GM12878 (cell line): ENCODE data around the gene DLG2. TPM values are rescaled to one million over a fixed set of nuclear protein-coding genes. Genes with fewer than 3 reads are reported as not detected.

Source experiments
- ATAC-seq: fragments of 200-7000 bp; cut with Tn5 transposase; 3 replicates; pipeline ENCODE4 v1.9.1; 2020; ENCODE audit warnings: mild to moderate bottlenecking, moderate library complexity
- BruUV-seq: library from RNA; stranded (reverse); fragments of 400-500 nt; replicated peaks from 2 replicates; lab custom pipeline; 2021; lab: Mats Ljungman, UMichigan
- CTCF ChIA-PET: fragments of 300-600 bp; sonication (Branson Sonifier 250); formaldehyde crosslinking; extraction: SDS; loops from one replicate; lab custom pipeline; 2021; ENCODE audit warnings: inconsistent platforms; lab: Yijun Ruan, JAX
- POLR2A ChIA-PET: fragments of 350-600 bp; formaldehyde crosslinking; extraction: SDS; loops from one replicate; lab custom pipeline; 2021; ENCODE audit warnings: inconsistent platforms; lab: Charles Lee
- RAD21 ChIA-PET: fragments of 300-600 bp; sonication (Branson Sonifier 250); formaldehyde crosslinking; loops from one replicate; lab custom pipeline; 2023; ENCODE audit warnings: antibody characterized with exemption; ENCODE audit not compliant: unreplicated experiment; lab: Charles Lee
- SMC1A ChIA-PET: fragments of 300-600 bp; sonication (Branson Sonifier 250); formaldehyde crosslinking; loops from one replicate; lab custom pipeline; 2023; ENCODE audit not compliant: unreplicated experiment, uncharacterized antibody; lab: Charles Lee
- DNase-seq: peaks from one replicate; pipeline ENCODE4 v3.0.0-alpha.2; 2011; ENCODE audit warnings: low read depth, low spot score
- FAIRE-seq: peaks from 3 replicates; lab custom pipeline; 2011; peaks lifted over from hg19 to GRCh38; lab: Jason Lieb, UNC
- H2AFZ ChIP-seq: 2 replicates; pipeline ENCODE4 v1.6.0; 2011; ENCODE audit warnings: low read depth, low read length, control low read depth; ENCODE audit not compliant: control insufficient read depth
- H3K27ac ChIP-seq: 2 replicates; pipeline ENCODE4 v1.5.1; 2011; ENCODE audit warnings: control low read depth; ENCODE audit not compliant: control insufficient read depth, insufficient read depth
- H3K27me3 ChIP-seq, 2 experiments: replicated peaks in 1 of 2; 2 replicates each; pipeline versions ENCODE4 v1.6.0 to v1.6.1; 2011; ENCODE audit warnings: low read length in 1 of 2; ENCODE audit not compliant: control insufficient read depth in 2 of 2, insufficient read depth in 2 of 2
- H3K36me3 ChIP-seq, 2 experiments: 2 replicates each; pipeline ENCODE4 v1.5.1; 2011; ENCODE audit warnings: low read length in 1 of 2; ENCODE audit not compliant: control insufficient read depth in 2 of 2, insufficient read depth in 2 of 2
- H3K4me1 ChIP-seq: 2 replicates; pipeline ENCODE4 v1.6.1; 2011; ENCODE audit warnings: mild to moderate bottlenecking, low read length, moderate library complexity, mixed read lengths; ENCODE audit not compliant: control insufficient read depth, insufficient read depth
- H3K4me2 ChIP-seq: 2 replicates; pipeline ENCODE4 v1.6.0; 2011; ENCODE audit warnings: control low read depth; ENCODE audit not compliant: control insufficient read depth, insufficient read depth
- H3K4me3 ChIP-seq: fragments of 200-600 bp; sonication (generic); 2 replicates; pipeline ENCODE4 v1.5.1; 2016
- H3K79me2 ChIP-seq: 2 replicates; pipeline ENCODE4 v1.6.0; 2011; ENCODE audit warnings: low read length; ENCODE audit not compliant: control insufficient read depth, insufficient read depth
- H3K9ac ChIP-seq: 2 replicates; pipeline ENCODE4 v1.8.0; 2011; ENCODE audit warnings: low read length, control low read depth, mixed read lengths; ENCODE audit not compliant: control insufficient read depth, insufficient read depth
- H3K9me3 ChIP-seq: replicated peaks from 3 replicates; pipeline ENCODE4 v1.5.1; 2011; ENCODE audit warnings: mild to moderate bottlenecking, low read length; ENCODE audit not compliant: control insufficient read depth, insufficient read depth
- H4K20me1 ChIP-seq: 2 replicates; pipeline ENCODE4 v1.6.0; 2011; ENCODE audit not compliant: control insufficient read depth, insufficient read depth
- BHLHE40 ChIP-seq, 2 experiments: fragments of 450-650 bp in 1 of 2; IDR thresholded peaks; 2 replicates each; pipeline ENCODE4 v1.6.1; 2011 to 2017; ENCODE audit warnings: low read depth in 2 of 2, borderline replicate concordance in 1 of 2, improper control_type of control experiment in 1 of 2, low read length in 1 of 2, mild to moderate bottlenecking in 1 of 2
- FOXK2 ChIP-seq: fragments of 450-650 bp; IDR thresholded peaks from 2 replicates; pipeline ENCODE4 v1.6.1; 2017; ENCODE audit warnings: mild to moderate bottlenecking, moderate library complexity
- HDAC6 ChIP-seq: fragments of 200-600 bp; sonication (generic); IDR thresholded peaks from one replicate; pipeline ENCODE4 v1.8.0; 2017; ENCODE audit warnings: antibody characterized with exemption; ENCODE audit not compliant: unreplicated experiment
- HSF1 ChIP-seq: fragments of 150-350 bp; IDR thresholded peaks from 2 replicates; pipeline ENCODE4 v1.6.1; 2014; ENCODE audit warnings: mild to moderate bottlenecking, low read depth, low read length
- IKZF1 ChIP-seq: fragments of 450-650 bp; conservative IDR thresholded peaks from 2 replicates; pipeline ENCODE4 v1.6.1; 2017; ENCODE audit warnings: antibody characterized with exemption, mild to moderate bottlenecking
- IRF3 ChIP-seq: fragments of 450-650 bp; IDR thresholded peaks from 2 replicates; pipeline ENCODE4 v1.6.1; 2014; ENCODE audit warnings: mild to moderate bottlenecking
- NKRF ChIP-seq: fragments of 450-650 bp; conservative IDR thresholded peaks from 2 replicates; pipeline ENCODE4 v1.6.1; 2017; ENCODE audit warnings: mild to moderate bottlenecking, moderate library complexity
- NR2F1 ChIP-seq: fragments of 450-650 bp; conservative IDR thresholded peaks from 2 replicates; pipeline ENCODE4 v1.6.1; 2017; ENCODE audit warnings: mild to moderate bottlenecking
- POLR2AphosphoS2 ChIP-seq: IDR thresholded peaks from 2 replicates; pipeline ENCODE4 v1.6.1; 2011; ENCODE audit warnings: low read depth, mild to moderate bottlenecking, low read length, improper control_type of control experiment, moderate library complexity
- PRDM15 ChIP-seq: fragments of 450-650 bp; formaldehyde crosslinking; IDR thresholded peaks from 2 replicates; pipeline ENCODE4 v1.4.0; 2020; ENCODE audit warnings: mild to moderate bottlenecking, moderate library complexity
- SUZ12 ChIP-seq: fragments of 200-600 bp; sonication (generic); IDR thresholded peaks from one replicate; pipeline ENCODE4 v1.6.1; 2018; ENCODE audit warnings: antibody characterized with exemption, mild to moderate bottlenecking; ENCODE audit not compliant: unreplicated experiment
- YBX1 ChIP-seq: fragments of 450-650 bp; IDR thresholded peaks from 2 replicates; pipeline ENCODE4 v1.6.1; 2016; ENCODE audit warnings: antibody characterized with exemption
- ZNF24 ChIP-seq: fragments of 450-650 bp; IDR thresholded peaks from 2 replicates; pipeline ENCODE4 v1.6.1; 2017; ENCODE audit warnings: antibody characterized with exemption, mild to moderate bottlenecking
- WGBS: methylation state at CpG from one replicate; pipeline ENCODE4 v1.1.6; 2016; ENCODE audit warnings: low lambda C conversion rate; ENCODE audit not compliant: insufficient replicate concordance, insufficient coverage; ENCODE audit errors: missing lambda C conversion rate; 5-methylcytosine and 5-hydroxymethylcytosine counted together
- in situ Hi-C: fragments of 300-500 bp; cut with MboI; formaldehyde crosslinking; loops from 9 replicates; pipeline ENCODE4 v1.14.3; 2018; ENCODE audit warnings: mixed read lengths
- intact Hi-C: fragments of 100-400 bp; cut with micrococcal nuclease; formaldehyde crosslinking; loops from one replicate; pipeline ENCODE4 v1.14.2; 2022; ENCODE audit not compliant: unreplicated experiment
- polyA plus RNA-seq, 11 experiments: library from polyadenylated mRNA; depleted of rRNA in 4 of 11; unstranded in 6 of 11; stranded (reverse) in 5 of 11; fragments of >200 nt; fragmentation: Nextera tagmentation in 4 of 11; fragmentation: Illumina TruSeq in 1 of 11; extraction: Ambion mirVana in 4 of 11; extraction: Trizol in 1 of 11; gene quantifications; 1 replicate in 1 of 11; 2 replicates in 10 of 11; pipeline versions ENCODE4 v1.2.1 to v1.2.3, GENCODE V29; 2011 to 2016; ENCODE audit warnings: inconsistent platforms in 2 of 11, missing spikeins in 2 of 11, low read depth in 1 of 11
- total RNA-seq, 4 experiments: library from RNA; depleted of rRNA in 3 of 4; stranded (reverse); fragments of >200 nt in 3 of 4; fragmentation: Illumina TruSeq in 1 of 4; extraction: Trizol in 1 of 4; gene quantifications; 2 replicates each; pipeline versions ENCODE4 v1.2.1 to v1.2.3, GENCODE V29; 2013 to 2021

Gene DLG2
- total and polyA plus RNA-seq, 10 of the 15 experiments (the other 5 are each of a cell fraction or from before 2014, with no cell fraction given): 0.09 to 0.98 (median 0.35) TPM

GRCh38 chr11:84882056-84882455 lies 745.1 kb downstream of the DLG2 start (continued):
- TF ChIP-seq NKRF: no peak
- no peak for TF ChIP-seq IKZF1
- TF ChIP-seq NR2F1: no peak
- TF ChIP-seq PRDM15 (CRISPR knock-in tag): no peak

GRCh38 chr11:84871116-84871515 lies 756.0 kb downstream of the DLG2 start:
- Histone ChIP-seq H3K9ac (no peak overlapping the region), H2AFZ (no peak overlapping the region), H3K79me2 (no peaks in the 10 kb centered on the region), H3K4me2 (no peak overlapping the region), H3K36me3 (no peaks in the 10 kb centered on the region), H4K20me1 (no peaks in the 10 kb centered on the region), H3K4me3 (no peak overlapping the region), H3K9me3 (no peaks in the 10 kb centered on the region), H3K27me3 (no peaks in the 10 kb centered on the region), H3K27ac (no peak overlapping the region), H3K4me1 (no peaks in the 10 kb centered on the region)
- ChIA-PET SMC1A (no interaction called here), CTCF (no interaction called here), RAD21 (no interaction called here), POLR2A (no interaction called here)
- WGBS: 90% methylated on average over 2 of the region's 2 CpGs
- DNase-seq (no peak), ATAC-seq (no peak), FAIRE-seq (no peak)
- no TSS peak for BruUV-seq
- intact Hi-C loops (no loop called here), in situ Hi-C loops (no loop called here)
- TF ChIP-seq YBX1 (no peak), BHLHE40 (IDR thresholded peaks at IDR 0.05; ENCODE audit: borderline replicate concordance in 1 of 2, low read depth in 2 of 2, low read length in 1 of 2) (no peak), POLR2AphosphoS2 (no peak), HSF1 (no peak), ZNF24 (no peak), HDAC6 (no peak), FOXK2 (no peak), SUZ12 (no peak), IRF3 (no peak)
